ENCODE data around the gene UGGT2.
A peak's percentile ranks its signal among the peaks of the same experiment; 100 is the strongest.

The UGGT2 gene

GRCh38 chr13:96093296-96094006 lies 40.2 kb upstream of the UGGT2 start:
- peaks cover 4% of the 10 kb centered on the region; the same call in 1 of the 2 replicates for H3K27me3 ChIP-seq (ENCODE audit: insufficient read depth, low read length)
- no peaks in the 10 kb centered on the region for H3F3A ChIP-seq (ENCODE audit: insufficient read depth, low read length)
- no peaks in the 10 kb centered on the region for H3K9me3 ChIP-seq (ENCODE audit: low read length)
- no peak overlapping the region for H3K9ac ChIP-seq (ENCODE audit: low read length)
- no peaks in the 10 kb centered on the region for H3K9me2 ChIP-seq (ENCODE audit: low read depth, low read length)
- no peak overlapping the region for H3K4me2 ChIP-seq (ENCODE audit: low read length)
- H3K79me2 ChIP-seq (ENCODE audit: insufficient read depth, low read length) = no peaks in the 10 kb centered on the region
- no peak overlapping the region for H2AFZ ChIP-seq (ENCODE audit: low read length)
- H4K20me1 ChIP-seq (ENCODE audit: insufficient read depth, low read length) = no peaks in the 10 kb centered on the region
- TF ChIP-seq EZH2 (IDR thresholded peaks at IDR 0.05; ENCODE audit: borderline replicate concordance, low read length) = no peak
- no peak for TF ChIP-seq CTCF (IDR thresholded peaks at IDR 0.05; ENCODE audit: low read length)
- no peaks in the 10 kb centered on the region for H3K36me3 ChIP-seq (ENCODE audit: insufficient read depth, low read length)
- no peaks in the 10 kb centered on the region for H3K4me1 ChIP-seq (ENCODE audit: insufficient read depth, low read length, severe bottlenecking)
- H3K27ac ChIP-seq (ENCODE audit: low read depth, low read length, poor library complexity, severe bottlenecking) = no peak overlapping the region
- no peak overlapping the region for H3K4me3 ChIP-seq (ENCODE audit: low read depth, low read length, poor library complexity, severe bottlenecking)

GRCh38 chr13:96091164-96092117 lies 38.2 kb upstream of the UGGT2 start:
- Histone ChIP-seq H3K79me2 (ENCODE audit: insufficient read depth, low read length) (no peaks in the 10 kb centered on the region), H3F3A (ENCODE audit: insufficient read depth, low read length) (no peaks in the 10 kb centered on the region), H4K20me1 (ENCODE audit: insufficient read depth, low read length) (no peaks in the 10 kb centered on the region), H3K9ac (ENCODE audit: low read length) (no peak overlapping the region), H2AFZ (ENCODE audit: low read length) (no peak overlapping the region), H3K9me2 (ENCODE audit: low read depth, low read length) (no peaks in the 10 kb centered on the region), H3K4me2 (ENCODE audit: low read length) (no peak overlapping the region), H3K4me1 (ENCODE audit: insufficient read depth, low read length, severe bottlenecking) (no peaks in the 10 kb centered on the region), H3K4me3 (ENCODE audit: low read depth, low read length, poor library complexity, severe bottlenecking) (no peak overlapping the region), H3K9me3 (ENCODE audit: low read length) (no peaks in the 10 kb centered on the region), H3K27me3 (ENCODE audit: insufficient read depth, low read length) (peaks cover 4% of the 10 kb centered on the region; the same call in 1 of the 2 replicates), H3K36me3 (ENCODE audit: insufficient read depth, low read length) (no peaks in the 10 kb centered on the region), H3K27ac (ENCODE audit: low read depth, low read length, poor library complexity, severe bottlenecking) (no peak overlapping the region)
- TF ChIP-seq EZH2 (IDR thresholded peaks at IDR 0.05; ENCODE audit: borderline replicate concordance, low read length) (no peak), CTCF (IDR thresholded peaks at IDR 0.05; ENCODE audit: low read length) (no peak)

- Histone ChIP-seq H3K79me2 (ENCODE audit: insufficient read depth, low read length) (no peaks in the 10 kb centered on the region), H3K27me3 (ENCODE audit: insufficient read depth, low read length) (peaks cover 4% of the 10 kb centered on the region; the same call in 1 of the 2 replicates), H3K9me2 (ENCODE audit: low read depth, low read length) (no peaks in the 10 kb centered on the region), H3F3A (ENCODE audit: insufficient read depth, low read length) (no peaks in the 10 kb centered on the region), H3K4me3 (ENCODE audit: low read depth, low read length, poor library complexity, severe bottlenecking) (peak overlapping the region; percentile 44), H2AFZ (ENCODE audit: low read length) (no peak overlapping the region), H3K4me2 (ENCODE audit: low read length) (peak overlapping the region; percentile 45; the same call in 1 of the 2 replicates), H3K9ac (ENCODE audit: low read length) (no peak overlapping the region), H3K4me1 (ENCODE audit: insufficient read depth, low read length, severe bottlenecking) (no peaks in the 10 kb centered on the region), H3K27ac (ENCODE audit: low read depth, low read length, poor library complexity, severe bottlenecking) (no peak overlapping the region), H4K20me1 (ENCODE audit: insufficient read depth, low read length) (no peaks in the 10 kb centered on the region), H3K9me3 (ENCODE audit: low read length) (no peaks in the 10 kb centered on the region), H3K36me3 (ENCODE audit: insufficient read depth, low read length) (no peaks in the 10 kb centered on the region)
- no peak for TF ChIP-seq CTCF (IDR thresholded peaks at IDR 0.05; ENCODE audit: low read length)
- TF ChIP-seq EZH2 (IDR thresholded peaks at IDR 0.05; ENCODE audit: borderline replicate concordance, low read length) = no peak
These were observed 37.3 kb upstream of the UGGT2 start for GRCh38 chr13:96090240-96091101.

Measured in OCI-LY1 (cell line).